HG02610 (cell line): Measurements from ENCODE around the gene HLCS.

Experiments
- ATAC-seq: cut with Tn5 transposase; IDR thresholded peaks from one replicate; pipeline ENCODE4 v1.9.1; 2021; ENCODE audit warnings: mild to moderate bottlenecking, moderate library complexity; ENCODE audit not compliant: unreplicated experiment

HLCS gene

DNA sequence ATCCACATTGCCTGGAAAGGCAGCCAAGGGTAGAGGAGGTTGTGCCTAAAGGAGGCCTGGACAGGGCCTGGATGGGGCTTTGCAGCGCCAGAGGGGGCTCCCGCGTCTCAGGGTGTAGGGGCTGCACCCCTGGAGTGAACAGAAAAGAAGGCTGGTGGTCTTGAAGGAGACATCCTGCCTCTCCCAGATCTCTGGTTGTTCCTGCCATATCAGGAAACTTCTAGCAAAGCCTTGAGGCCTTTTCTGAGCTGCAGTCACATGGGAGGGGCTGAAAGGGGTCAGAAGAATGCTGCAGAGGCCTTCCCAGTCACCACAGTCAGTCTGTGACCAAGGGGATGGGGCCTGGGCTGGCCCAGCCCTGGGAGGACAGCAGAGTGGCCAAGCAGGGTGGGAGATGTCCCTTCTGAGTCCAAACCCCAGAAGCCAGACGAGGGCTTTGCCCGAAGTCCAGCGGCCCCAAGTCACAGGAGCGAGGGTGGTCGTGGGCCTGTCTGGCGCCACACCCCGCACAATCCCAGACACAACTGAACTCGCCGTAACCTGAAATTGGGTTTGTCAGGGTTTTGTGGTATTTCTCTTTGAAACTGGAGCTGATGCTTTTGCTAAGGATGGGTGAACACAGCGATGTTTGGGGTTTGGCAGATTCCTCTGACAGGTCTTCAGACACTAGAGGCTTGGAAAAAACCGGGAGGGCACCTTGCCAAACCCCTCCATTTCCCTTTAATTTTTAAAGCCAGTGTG is 237.9 kb downstream of the HLCS start:
- no peak for ATAC-seq

DNA sequence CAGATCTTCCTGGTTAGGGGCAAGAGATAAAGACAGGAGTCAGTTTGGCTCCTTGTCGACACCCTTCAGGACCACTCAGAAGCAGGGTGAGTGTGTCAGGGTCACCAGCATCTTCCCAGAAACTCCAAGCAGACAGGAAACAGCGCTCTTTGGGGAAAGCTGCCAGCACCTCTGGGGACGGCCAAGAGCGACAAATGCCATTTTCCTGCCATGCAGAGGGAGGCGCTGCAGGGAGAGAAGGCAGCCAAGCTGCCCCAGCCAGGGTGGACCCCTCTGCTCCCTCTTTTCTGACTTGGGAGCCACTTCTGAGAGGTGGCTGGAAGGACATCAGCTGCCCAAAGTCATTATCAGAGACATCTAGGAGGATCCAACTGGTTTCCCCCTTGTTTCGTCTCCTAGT is 238.6 kb downstream of the HLCS start:
- ATAC-seq = no peak

DNA sequence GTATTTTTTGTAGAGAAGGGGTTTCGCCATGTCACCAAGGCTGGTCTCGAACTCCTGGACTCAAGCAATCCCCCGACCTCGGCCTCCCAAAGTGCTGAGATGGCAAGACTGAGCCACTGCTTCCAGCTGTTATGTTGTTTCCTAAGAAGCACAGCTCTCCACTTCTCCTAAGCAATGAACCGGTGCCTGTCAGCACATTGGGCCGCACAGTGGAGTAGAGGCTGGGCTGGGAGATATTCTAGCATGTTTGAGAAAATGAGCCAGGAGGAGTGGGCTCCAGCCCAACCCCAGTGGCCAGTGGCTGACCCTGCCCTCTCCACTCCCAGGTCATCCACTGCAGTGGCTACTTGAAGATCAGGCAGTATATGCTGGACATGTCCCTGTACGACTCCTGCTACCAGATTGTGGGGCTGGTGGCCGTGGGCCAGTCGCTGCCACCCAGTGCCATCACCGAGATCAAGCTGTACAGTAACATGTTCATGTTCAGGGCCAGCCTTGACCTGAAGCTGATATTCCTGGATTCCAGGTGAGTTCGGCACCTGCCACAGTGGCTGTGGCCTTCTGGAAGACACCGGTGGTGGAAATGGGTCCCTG is 240.6 kb downstream of the HLCS start:
- no peak for ATAC-seq

DNA sequence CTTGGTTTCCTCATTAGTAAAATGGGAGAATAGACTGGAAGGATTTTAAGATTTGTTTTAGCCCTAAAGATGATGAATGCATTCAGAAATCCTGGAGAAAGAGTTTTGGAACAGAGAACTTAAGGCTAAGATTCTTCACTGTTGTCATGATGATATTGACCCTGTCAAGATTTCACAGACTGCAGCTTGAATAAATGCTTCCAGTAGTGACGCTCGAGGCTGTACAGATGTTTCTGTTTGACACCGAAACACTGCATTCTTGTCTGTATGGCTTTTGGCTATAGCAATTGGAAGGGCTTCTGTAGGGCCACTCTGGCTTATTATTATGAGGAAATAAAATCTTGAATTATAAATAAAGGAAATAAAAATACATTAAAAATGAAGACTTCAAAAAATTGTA is 241.8 kb downstream of the HLCS start:
- no peak for ATAC-seq

DNA sequence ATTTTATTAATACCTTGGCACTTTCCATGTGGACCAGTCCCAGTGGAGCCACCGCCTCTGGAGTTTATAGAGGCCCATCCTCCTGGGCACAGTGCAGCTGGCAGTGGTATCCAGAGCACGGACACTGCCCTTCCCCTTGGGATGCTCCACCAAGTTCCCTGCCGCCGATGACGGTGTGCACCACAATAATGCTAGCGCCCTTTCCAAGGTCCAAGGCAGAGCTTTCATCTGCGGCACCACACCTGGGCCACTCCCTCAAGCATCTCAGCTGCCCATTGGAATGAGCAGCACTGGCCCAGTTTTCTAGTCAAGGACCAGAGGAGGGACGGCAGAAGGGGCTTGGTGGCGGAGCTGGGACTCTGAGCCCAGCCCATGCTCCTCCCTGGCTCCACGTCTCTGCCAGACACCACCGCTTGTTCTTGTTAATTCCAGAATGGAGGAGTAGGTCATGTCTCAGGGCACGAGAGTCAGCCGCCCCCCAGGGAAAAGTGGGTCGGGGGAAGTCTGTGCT is 243.0 kb downstream of the HLCS start:
- ATAC-seq = no peak

DNA sequence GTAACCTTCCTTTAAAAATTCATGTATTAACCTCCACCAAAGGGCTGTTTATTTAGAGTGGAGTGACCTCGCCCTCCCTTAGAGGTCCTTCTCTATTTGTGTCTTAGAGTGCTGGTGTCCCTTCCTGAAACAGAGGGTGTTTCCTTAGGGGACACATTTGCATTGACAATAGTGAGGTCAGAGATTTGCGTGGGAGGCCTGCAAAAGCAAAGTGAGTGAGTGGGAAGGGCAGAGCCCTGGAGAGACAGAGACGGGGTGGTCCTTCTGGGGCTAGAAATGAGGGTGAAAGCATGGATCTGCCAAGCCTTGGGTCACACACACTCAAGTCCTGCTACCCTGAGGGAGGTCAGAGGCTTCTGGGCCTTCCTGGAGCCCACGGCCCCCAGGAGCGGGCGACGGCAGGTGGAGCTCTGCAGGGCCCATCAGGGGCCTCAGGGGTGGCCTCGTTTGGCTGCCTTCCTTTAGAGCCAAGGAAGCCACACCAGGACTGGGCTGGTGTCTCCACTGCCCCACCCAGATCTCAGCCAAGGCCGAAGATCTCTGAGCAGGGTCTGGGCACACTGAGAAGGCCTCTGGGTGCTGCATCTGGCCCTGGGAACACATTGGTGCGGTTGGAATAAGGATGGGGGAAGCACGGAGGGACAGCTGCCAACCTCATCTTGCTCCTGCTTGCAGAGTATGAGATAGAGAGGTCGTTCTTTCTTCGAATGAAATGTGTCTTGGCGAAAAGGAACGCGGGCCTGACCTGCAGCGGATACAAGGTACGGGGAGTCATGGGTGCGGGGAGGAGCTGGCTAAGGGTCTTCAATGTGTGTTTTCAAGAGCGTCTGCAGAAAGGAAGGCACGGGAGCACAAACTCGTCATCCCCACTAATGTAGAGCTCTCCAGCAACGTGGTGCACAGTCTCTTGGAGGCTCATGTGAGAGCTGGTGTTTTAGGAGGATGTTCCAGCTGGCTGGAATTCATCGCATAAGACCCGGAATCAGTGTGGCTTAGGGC is 243.8 kb downstream of the HLCS start:
- ATAC-seq = no peak

DNA sequence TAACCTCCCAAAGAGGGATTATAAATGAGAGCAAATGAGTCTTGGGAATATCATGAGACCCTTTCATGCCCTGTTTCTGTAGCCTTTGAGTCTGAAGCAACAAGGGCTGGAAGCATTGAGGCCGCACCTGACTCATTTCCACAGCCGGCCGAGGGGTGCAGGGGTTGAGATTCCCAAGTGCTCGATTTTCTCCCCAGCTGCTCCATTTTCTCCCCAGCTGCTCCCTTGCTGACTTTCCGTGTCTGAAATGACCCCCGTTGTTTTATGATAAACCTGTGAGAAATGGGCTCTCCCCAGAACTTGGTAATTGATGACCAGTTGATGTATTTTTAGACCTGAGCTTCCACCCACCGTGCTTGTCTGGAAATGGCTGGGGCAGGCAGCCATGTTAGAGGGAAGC is 244.7 kb downstream of the HLCS start:
- no peak for ATAC-seq

DNA sequence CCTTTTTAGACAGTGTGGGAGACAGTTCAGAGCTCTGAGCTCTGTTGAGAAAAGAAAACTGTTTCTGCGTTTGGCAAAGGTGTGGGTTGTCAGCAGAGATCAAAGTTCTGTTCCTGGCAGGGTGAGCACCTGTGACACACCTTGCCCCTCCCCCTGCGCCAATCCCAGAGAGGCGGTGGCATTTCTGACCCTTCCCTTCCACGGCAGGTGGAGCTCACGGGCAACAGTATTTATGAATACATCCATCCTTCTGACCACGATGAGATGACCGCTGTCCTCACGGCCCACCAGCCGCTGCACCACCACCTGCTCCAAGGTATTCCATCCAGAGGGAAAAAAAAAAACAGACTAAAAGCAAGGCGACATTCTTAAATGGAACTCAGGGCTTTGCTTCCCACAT is 246.9 kb downstream of the HLCS start:
- ATAC-seq = no peak

DNA sequence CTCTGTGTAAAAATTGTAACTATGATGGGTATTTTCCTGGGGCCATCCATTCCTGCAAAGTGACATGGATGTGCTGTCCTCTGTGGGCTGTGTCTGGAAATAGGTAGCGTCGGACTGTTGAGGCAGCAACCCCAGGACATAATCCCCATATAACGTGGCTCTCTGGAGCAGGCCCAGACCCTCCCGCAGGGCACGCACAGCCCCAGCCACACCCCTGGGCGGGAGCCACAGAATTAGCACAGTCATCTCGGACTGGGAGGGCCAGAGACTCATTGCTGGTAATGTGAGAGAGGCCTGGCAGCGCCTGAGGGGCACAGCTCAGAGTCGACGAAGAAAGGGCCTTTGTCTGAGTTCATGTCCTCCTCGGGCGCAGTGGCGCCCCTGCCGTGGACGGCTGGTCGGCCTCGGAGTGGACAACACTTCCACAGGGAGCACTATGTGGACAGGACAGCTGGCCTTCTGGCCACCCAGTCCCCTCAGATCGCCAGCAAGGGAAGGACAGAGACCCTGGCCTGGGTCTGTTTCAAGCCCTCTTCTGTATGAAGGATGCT is 247.4 kb downstream of the HLCS start:
- ATAC-seq = no peak

DNA sequence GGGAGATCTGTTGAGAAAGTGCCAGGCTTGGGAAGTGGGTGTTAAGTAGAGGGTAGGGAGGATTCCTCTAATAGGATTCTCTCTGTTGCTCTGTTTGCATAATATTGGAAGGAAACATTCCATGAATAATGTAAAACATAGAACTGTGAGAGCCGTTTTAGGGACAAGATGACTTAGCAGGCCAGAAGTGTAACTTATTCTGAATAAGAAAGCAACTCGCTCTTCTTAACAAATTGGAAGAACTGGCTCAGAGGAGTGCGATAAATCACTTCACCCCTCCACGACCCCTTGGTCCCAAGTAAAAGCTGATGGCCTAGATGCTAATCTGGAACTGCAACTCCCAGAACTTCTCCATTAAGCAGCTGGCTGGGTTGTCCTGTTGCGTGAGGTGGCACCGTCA is 248.5 kb downstream of the HLCS start:
- ATAC-seq = no peak

DNA sequence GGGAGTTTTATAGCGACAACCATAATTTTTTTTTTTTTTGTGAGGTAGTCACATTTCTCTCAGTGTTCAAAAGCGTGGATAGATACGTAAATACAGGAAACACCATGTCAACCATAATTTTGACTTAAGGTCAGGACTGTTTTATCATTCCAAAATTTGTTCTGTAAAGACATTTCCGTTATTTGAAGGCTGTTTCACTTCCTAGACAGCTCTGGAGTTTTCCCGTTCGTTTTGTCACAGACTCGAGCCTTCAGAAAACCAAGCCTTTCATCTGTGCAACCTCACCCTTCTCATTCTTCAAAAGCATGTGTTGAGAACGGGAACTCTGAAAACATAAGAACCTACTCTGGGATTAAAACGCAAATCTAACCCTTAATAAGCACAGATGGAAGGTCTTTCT is 249.6 kb downstream of the HLCS start:
- no peak for ATAC-seq

DNA sequence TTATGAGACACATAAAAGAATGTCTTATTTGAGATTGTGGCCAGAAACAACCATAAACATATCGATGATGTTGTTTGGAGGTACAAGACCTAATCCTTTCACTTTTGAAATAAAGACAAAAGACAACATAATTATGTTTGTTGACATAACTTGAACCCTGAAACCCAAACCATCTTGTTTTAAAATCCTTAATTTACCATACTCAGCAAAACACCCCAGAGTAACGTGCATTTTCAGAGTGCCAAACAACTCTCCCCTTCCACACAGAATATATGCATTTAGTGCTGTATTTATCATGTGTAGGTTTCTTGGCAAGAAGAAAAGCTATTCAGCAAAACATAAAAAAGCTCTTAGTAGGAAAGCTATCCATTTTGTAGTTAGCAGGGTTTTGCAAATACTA is 250.1 kb downstream of the HLCS start:
- no peak for ATAC-seq

DNA sequence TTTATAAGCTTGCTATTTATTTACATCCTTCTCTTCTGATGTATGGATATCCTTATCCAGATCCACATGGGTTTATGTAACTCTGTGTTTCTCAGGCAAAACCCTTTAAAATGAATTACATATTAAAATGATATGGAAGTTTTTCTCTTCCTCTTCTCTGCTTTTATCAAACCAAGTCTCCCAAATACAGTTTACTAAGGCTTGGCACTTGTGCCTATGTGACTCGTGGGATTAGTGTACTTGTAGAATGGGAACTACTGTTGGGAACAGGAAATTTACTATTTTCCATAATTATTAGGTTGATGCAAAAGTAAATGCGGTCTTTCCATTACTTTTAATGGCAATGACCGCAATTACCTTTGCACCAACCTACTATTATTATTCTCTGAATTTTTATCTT is 252.7 kb downstream of the HLCS start:
- no peak for ATAC-seq

DNA sequence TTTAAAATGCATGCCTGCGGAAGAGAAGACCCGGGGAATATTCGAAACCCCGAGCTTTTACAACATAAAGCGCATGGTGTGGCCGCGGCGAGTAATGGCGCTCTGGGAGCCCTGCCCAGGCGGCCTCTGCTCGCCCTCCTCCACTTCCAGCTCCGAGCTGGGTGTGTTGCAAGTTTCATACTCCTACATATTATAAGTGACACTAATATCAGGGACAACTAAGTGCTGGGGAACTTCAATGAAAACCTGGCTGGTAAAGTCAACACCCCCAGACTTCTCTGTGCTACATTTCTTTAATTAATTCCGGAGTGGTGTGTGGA is 255.8 kb downstream of the HLCS start:
- no peak for ATAC-seq

DNA sequence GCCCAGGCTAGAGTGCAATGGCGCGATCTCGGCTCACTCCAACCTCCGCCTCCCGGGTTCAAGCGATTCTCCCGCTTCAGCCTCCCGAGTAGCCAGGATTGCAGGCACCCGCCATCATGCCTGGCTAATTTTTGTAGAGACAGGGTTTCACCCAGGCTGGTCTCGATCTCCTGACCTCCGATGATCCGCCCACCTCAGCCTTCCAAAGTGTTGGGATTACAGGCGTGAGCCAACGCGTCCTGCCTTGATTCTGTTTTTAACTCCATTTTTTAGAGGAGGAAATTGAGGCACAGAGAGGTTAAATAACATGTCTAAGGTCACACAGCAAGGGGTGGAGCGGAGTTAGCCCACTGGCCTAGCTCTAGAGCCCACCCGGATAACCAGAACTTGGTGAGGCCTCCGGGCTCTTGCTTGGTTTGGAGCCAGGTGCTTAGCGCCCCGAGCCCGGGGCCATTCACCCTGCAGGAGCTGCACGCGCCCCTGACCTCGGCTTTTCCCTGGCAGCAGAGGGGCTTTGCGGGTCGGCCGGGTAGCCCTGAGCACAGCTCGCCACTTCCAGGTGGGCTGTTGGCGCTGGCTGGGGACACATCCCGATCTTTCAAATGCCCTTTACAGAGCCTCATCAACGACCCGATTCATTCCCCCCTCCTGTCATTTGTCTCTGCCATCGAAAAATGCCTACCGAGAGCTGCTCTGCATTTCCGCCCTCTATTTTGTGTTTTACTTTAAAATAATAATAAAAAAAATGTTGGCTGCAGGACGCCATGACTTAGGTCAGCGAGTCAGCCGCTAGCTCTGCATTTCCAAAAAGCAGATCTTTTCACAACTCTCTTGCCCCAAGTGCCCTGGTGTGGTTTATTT is 256.4 kb downstream of the HLCS start:
- no peak for ATAC-seq

DNA sequence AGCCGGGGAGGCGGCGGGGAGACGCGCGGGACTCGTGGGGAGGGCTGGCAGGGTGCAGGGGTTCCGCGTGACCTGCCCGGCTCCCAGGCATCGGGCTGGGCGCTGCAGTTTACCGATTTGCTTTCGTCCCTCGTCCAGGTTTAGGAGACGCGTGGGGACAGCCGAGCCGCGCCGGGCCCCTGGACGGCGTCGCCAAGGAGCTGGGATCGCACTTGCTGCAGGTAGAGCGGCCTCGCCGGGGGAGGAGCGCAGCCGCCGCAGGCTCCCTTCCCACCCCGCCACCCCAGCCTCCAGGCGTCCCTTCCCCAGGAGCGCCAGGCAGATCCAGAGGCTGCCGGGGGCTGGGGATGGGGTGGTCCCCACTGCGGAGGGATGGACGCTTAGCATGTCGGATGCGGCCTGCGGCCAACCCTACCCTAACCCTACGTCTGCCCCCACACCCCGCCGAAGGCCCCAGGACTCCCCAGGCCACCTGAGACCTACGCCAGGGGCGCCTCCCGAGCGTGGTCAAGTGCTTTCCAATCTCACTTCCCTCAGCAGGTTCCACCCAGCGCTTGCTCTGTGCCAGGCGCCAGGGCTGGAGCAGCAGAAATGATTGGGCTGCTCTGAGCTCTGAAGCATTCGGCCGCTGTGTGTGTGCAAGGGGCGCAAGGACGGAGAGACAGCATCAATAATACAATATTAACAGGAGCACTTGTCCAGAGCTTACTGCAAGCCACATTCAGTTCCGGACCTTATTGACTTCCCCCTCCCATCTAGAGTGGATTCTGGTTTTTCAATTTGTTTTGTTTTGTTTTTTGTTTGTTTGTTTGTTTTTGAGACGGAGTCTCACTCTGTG is 257.2 kb downstream of the HLCS start:
- no peak for ATAC-seq

DNA sequence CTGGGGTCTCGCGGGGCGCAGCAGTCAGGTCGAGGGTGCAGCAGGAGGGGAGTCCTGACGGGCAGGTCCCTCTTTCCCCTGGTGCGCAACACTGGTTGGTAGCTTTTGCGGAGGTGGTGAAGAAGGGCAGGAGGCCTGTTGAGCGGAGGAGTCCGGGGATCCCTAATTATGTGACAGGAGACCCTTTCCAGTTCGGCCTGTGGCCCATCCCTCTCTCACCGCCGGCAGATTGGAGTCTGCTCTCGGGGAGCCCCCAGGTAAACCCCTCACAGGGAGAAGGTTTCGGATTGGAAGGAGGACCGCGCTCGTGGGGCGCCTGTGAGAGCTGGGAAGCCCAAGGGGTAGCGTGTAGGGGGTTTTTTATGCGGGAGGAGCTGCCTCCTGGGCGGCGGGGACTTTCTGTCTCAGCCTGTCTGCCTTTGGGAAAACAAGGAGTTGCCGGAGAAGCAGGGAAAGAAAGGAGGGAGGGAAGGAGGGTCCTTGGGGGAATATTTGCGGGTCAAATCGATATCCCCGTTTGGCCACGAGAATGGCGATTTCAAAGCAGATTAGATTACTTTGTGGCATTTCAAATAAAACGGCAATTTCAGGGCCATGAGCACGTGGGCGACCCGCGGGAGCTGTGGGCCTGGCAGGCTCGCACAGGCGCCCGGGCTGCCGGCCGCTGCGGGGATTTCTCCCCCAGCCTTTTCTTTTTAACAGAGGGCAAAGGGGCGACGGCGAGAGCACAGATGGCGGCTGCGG is 258.0 kb downstream of the HLCS start:
- no peak for ATAC-seq

DNA sequence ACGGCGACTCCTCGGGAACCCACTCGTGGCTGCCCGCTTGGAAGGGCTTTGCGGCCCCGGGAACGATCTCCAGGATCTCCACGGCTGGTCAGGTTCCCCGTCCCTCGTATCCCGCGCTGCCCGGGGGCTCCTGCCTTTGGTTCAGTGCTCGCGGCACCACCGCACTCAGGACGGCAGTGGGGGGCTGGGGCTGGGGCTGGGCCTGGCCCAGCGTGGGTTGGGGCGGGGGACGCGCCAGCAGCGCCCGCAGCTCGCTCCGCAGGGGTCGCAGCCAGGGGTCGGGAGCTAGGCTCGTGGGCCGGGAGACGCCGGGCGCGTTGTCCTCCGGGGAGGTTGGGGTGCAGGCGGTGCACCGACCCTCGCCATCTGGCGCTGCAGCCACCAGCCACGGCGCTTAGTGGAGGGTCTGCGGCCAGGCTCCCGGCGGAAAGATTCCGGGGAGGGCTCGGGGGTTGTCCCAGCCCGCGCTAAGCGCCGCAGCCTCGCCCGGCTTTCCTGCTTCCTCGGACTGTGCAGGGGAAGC is 258.6 kb downstream of the HLCS start:
- no peak for ATAC-seq
